ENCODE results near the gene TMPRSS2.

- TF ChIP-seq CTCF (IDR thresholded peaks at IDR 0.05) (no peak), POLR2A (IDR thresholded peaks at IDR 0.05) (no peak)
Observed at GRCh38 chr21:41431788-41432548, 76.0 kb downstream of the TMPRSS2 start.
